GM12865 (cell line): ENCODE results near the gene FARS2.

Experiments
- DNase-seq: peaks from one replicate; pipeline ENCODE4 v3.0.0; 2010; ENCODE audit warnings: low read depth
- H3K4me3 ChIP-seq: 2 replicates; pipeline ENCODE4 v1.5.1; 2011; ENCODE audit warnings: mild to moderate bottlenecking, low read depth, low read length, control low read depth
- TF ChIP-seq, protein P1 (sequence below): IDR thresholded peaks from 2 replicates; pipeline ENCODE4 v1.5.1; 2011; ENCODE audit warnings: low read length, control low read depth, low read depth, inconsistent platforms; ENCODE audit not compliant: insufficient read depth; ENCODE audit errors: missing control alignments

The FARS2 gene

DNA sequence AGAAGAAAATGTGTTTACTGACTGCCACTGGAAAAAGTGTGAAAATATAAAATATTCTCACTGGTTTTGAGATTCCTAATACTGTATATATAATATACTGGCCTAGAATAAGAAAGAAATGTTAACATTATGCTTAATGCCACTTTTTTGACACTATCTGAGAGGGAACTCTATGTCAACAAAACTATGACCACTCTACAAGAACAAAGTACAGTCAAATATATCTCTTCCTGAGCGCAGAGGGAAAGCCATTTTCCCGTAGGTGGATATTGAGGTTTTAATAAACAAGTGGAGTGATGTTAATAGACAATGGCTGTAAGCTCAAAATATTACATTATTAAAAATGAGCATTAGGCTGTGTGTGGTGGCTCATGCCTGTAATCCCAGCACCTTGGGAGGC, 25.5 kb upstream of the FARS2 start:
- H3K4me3 ChIP-seq = no peak overlapping the region
- TF ChIP-seq, protein P1, sequence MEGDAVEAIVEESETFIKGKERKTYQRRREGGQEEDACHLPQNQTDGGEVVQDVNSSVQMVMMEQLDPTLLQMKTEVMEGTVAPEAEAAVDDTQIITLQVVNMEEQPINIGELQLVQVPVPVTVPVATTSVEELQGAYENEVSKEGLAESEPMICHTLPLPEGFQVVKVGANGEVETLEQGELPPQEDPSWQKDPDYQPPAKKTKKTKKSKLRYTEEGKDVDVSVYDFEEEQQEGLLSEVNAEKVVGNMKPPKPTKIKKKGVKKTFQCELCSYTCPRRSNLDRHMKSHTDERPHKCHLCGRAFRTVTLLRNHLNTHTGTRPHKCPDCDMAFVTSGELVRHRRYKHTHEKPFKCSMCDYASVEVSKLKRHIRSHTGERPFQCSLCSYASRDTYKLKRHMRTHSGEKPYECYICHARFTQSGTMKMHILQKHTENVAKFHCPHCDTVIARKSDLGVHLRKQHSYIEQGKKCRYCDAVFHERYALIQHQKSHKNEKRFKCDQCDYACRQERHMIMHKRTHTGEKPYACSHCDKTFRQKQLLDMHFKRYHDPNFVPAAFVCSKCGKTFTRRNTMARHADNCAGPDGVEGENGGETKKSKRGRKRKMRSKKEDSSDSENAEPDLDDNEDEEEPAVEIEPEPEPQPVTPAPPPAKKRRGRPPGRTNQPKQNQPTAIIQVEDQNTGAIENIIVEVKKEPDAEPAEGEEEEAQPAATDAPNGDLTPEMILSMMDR = no peak
- DNase-seq = no peak

GRCh38 chr6:5237805-5238204, 23.5 kb upstream of the FARS2 start:
- H3K4me3 ChIP-seq = no peak overlapping the region
- no peak for DNase-seq
- TF ChIP-seq, protein P1 = no peak

DNA sequence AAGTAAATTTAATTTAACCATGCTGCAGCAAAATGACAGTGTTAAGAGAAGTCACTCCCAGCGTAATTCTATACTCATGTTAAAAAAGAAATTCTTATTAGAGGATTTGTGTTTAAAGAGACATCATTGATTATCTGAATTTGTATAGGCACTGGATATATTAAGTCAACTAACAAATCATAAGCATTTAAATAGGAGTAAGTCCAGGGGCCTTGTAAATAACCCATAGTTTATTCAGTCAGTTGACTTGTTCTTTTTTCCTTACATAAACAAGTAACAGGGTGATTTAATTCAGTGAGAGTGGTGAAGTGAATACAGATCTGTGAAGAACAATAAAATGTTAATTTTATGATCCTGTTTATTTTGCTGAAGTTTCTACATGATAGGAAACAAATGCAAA, 23.0 kb upstream of the FARS2 start:
- no peak overlapping the region for H3K4me3 ChIP-seq
- TF ChIP-seq, protein P1 = no peak
- DNase-seq = no peak

DNA sequence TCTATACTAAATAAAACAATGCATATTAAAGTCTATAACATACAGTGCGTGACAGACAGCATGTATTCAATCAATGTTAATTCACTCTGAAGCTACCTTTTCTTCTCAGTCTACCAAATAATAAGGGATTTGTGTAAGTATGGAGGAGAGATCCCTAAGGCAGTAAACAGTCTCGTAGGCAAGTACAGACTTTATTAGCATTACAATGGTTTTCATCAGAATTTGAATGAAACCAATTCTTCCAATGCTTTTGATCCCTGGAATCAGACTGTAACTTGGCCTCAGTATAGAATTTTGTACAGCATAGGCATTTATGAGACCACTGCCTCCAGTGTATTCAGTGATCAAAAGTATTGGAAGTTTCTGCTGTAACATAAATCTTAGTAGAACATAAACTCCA, 20.1 kb upstream of the FARS2 start:
- no peak overlapping the region for H3K4me3 ChIP-seq
- TF ChIP-seq, protein P1 = no peak
- no peak for DNase-seq

GRCh38 chr6:5243069-5243468, 18.2 kb upstream of the FARS2 start:
- DNase-seq = no peak
- TF ChIP-seq, protein P1 = no peak

GRCh38 chr6:5246141-5247097, 14.9 kb upstream of the FARS2 start:
- H3K4me3 ChIP-seq = no peak overlapping the region
- no peak for DNase-seq
- TF ChIP-seq, protein P1 = no peak

More at GRCh38 chr6:5243069-5243468, 18.2 kb upstream of the FARS2 start:
- no peak overlapping the region for H3K4me3 ChIP-seq
